Osteoblast (primary cell): ENCODE measurements around the gene RHOU. TPM values are rescaled to one million over a fixed set of nuclear protein-coding genes. Genes with fewer than 3 reads are reported as not detected.

Source experiments
- DNase-seq: peaks from one replicate; pipeline ENCODE4 v3.0.0; 2011; ENCODE audit warnings: low spot score, mixed read lengths; ENCODE audit not compliant: insufficient read length; ENCODE audit errors: missing footprints
- H2AFZ ChIP-seq: 2 replicates; pipeline ENCODE4 v1.6.0; 2011; ENCODE audit warnings: mild to moderate bottlenecking, low read length
- H3K27ac ChIP-seq: 2 replicates; pipeline ENCODE4 v1.5.1; 2011; ENCODE audit warnings: mild to moderate bottlenecking, low read depth, low read length, moderate library complexity
- H3K27me3 ChIP-seq: 2 replicates; pipeline ENCODE4 v1.6.0; 2012; ENCODE audit warnings: mild to moderate bottlenecking, control low read depth, inconsistent platforms, low read length, moderate library complexity; ENCODE audit not compliant: insufficient read depth
- H3K36me3 ChIP-seq: 2 replicates; pipeline ENCODE4 v1.5.1; 2011; ENCODE audit warnings: mild to moderate bottlenecking, low read length, control low read depth, moderate library complexity; ENCODE audit not compliant: insufficient read depth
- H3K4me1 ChIP-seq: 2 replicates; pipeline ENCODE4 v1.5.1; 2011; ENCODE audit warnings: mild to moderate bottlenecking, low read length, control low read depth, moderate library complexity; ENCODE audit not compliant: insufficient read depth
- H3K4me2 ChIP-seq: 2 replicates; pipeline ENCODE4 v1.6.0; 2011; ENCODE audit warnings: mild to moderate bottlenecking, low read length; ENCODE audit not compliant: insufficient read depth
- H3K4me3 ChIP-seq: fragments of 200-600 bp; sonication (generic); 3 replicates; pipeline ENCODE4 v1.5.1; 2012; ENCODE audit warnings: mild to moderate bottlenecking, low read length, inconsistent platforms; ENCODE audit not compliant: insufficient read depth
- H3K79me2 ChIP-seq: 2 replicates; pipeline ENCODE4 v1.6.0; 2012; ENCODE audit warnings: mild to moderate bottlenecking, low read length, control low read depth, inconsistent platforms; ENCODE audit not compliant: insufficient read depth
- H3K9me3 ChIP-seq: 2 replicates; pipeline ENCODE4 v1.5.1; 2011; ENCODE audit warnings: low read depth, low read length, control low read depth
- H4K20me1 ChIP-seq: 2 replicates; pipeline ENCODE4 v1.6.0; 2012; ENCODE audit warnings: mild to moderate bottlenecking, low read length, control low read depth; ENCODE audit not compliant: insufficient read depth
- total RNA-seq: library from RNA; depleted of rRNA; stranded (reverse); fragments of >200 nt; gene quantifications from 2 replicates; pipeline ENCODE4 v1.2.3, GENCODE V29; 2012
- TF ChIP-seq, protein P1 (sequence below): IDR thresholded peaks from 2 replicates; pipeline ENCODE4 v1.5.1; 2011; ENCODE audit warnings: mild to moderate bottlenecking, low read depth, low read length, moderate library complexity; ENCODE audit errors: extremely low read depth

RHOU gene
- total RNA-seq, 1 donor, result 0.72 TPM

DNA sequence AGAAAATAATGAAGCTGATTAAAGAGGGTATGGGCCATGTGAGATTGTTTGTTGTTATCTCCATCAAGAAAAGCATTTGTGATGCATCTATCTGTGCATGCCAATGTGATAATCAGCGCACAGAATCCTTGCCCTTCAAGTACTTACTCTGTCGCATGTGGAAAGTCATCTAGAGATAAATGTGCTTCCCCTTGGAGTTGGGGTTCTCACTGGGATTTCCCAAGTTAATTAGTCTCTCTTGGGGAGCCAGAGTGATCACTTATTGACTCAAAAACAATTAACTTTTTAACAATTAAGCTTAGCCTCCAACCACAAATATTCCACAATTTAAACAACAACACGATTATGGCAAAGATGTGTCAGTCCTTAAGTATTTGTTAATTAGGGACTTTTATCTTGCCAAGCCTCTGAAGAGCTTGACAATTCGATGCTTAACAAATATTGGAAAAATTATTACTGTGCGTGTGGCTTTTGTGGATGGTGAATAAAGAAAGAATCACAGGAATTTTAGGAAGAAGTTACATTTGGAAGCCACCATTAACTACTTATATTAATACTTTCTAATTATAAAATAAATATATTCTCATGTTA lies 17.5 kb downstream of the RHOU start:
- Histone ChIP-seq H3K79me2 (no peaks in the 10 kb centered on the region), H3K9me3 (no peaks in the 10 kb centered on the region), H3K27ac (no peak overlapping the region), H4K20me1 (no peaks in the 10 kb centered on the region), H2AFZ (no peak overlapping the region), H3K4me1 (no peaks in the 10 kb centered on the region), H3K4me2 (no peak overlapping the region), H3K27me3 (no peaks in the 10 kb centered on the region), H3K36me3 (no peaks in the 10 kb centered on the region), H3K4me3 (no peak overlapping the region)
- DNase-seq, result no peak
- TF ChIP-seq, protein P1, sequence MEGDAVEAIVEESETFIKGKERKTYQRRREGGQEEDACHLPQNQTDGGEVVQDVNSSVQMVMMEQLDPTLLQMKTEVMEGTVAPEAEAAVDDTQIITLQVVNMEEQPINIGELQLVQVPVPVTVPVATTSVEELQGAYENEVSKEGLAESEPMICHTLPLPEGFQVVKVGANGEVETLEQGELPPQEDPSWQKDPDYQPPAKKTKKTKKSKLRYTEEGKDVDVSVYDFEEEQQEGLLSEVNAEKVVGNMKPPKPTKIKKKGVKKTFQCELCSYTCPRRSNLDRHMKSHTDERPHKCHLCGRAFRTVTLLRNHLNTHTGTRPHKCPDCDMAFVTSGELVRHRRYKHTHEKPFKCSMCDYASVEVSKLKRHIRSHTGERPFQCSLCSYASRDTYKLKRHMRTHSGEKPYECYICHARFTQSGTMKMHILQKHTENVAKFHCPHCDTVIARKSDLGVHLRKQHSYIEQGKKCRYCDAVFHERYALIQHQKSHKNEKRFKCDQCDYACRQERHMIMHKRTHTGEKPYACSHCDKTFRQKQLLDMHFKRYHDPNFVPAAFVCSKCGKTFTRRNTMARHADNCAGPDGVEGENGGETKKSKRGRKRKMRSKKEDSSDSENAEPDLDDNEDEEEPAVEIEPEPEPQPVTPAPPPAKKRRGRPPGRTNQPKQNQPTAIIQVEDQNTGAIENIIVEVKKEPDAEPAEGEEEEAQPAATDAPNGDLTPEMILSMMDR, result no peak

DNA sequence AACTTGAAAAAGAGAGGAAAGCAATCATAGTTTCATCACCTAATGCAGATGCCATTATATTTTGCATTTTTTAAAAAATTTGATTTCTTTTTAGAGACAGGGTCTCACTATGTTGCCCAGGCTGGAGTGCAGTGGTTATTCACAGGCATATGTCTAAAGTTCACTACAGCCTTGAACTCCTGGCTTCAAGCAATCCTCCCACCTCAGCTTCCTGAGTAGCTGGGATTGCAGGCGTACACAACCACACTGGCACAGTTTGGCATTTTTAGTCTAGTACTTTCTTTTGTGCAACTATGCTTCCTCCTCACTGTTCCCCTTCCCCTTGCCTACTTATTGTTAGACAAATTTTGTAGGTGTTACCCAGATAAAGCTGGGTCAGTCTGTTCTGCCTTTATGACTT lies 18.0 kb downstream of the RHOU start:
- Histone ChIP-seq H3K27ac (no peak overlapping the region), H3K4me3 (no peak overlapping the region), H3K79me2 (no peaks in the 10 kb centered on the region), H3K4me2 (no peak overlapping the region), H3K4me1 (no peaks in the 10 kb centered on the region), H2AFZ (no peak overlapping the region), H3K27me3 (no peaks in the 10 kb centered on the region), H4K20me1 (no peaks in the 10 kb centered on the region), H3K36me3 (no peaks in the 10 kb centered on the region), H3K9me3 (no peaks in the 10 kb centered on the region)
- no peak for DNase-seq
- TF ChIP-seq, protein P1, result no peak

DNA sequence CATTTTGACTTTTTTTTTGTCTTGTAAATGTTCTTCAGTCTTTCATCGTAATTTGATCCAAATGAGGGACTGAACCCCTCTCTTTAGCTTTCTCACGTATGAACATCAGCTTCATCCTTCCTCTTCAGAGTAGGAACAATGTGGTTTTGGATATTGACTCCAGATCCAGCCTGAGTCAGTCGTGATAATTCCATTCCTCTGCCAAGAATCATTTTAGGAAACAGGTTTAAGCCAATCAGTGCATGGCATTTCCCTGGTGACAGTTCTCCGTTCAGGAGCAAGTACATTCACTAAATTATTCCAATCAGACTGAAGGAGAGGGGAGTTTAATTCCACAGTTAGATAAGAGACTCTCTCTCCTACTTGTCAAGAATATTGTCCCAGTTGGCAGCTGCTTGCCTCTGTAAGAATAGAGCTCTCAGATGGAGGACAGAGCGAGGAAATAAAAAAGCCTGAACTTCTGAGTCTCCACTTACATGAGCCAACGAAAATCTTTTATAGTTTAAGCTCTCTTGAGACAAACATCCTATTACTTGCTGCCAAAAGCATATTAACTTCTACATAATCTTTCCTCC lies 18.6 kb downstream of the RHOU start:
- no peak for DNase-seq
- no peaks in the 10 kb centered on the region for H3K79me2 ChIP-seq

DNA sequence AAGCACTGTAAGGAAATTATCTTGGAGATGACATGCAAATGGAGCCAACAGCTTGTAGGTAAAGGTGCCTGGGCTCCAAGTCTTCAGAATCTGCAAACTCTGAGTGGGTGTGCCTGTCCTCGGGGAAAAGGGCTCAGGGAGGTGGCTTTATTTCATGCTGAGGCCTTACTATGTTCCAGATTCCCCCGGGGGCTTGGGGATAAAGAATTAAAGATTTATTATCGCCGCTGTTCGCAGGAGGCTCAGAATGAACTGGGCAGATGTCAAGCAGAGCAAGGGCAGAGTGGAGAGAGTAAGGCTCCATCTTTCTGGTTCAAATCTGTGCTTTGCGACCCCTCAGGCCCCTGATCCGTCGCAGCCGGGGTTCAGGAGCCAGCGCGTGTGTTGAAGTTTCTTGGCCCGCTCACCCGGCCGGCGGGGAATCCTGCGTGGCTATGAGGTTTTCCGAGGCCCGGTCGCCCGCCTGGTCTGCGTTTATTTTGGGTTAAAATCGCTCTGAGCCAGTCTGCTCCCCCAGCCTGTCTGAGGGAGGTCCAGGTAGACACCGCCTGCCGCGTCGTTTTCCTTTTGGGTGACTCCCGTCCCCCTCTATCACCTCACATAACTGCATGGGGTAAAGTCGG lies 19.5 kb downstream of the RHOU start:
- H3K4me1 ChIP-seq, result no peaks in the 10 kb centered on the region
- no peaks in the 10 kb centered on the region for H3K9me3 ChIP-seq
- H3K36me3 ChIP-seq, result no peaks in the 10 kb centered on the region
- no peaks in the 10 kb centered on the region for H3K27me3 ChIP-seq
- H3K79me2 ChIP-seq, result no peaks in the 10 kb centered on the region
- no peak overlapping the region for H3K4me2 ChIP-seq
- no peak for DNase-seq
- TF ChIP-seq, protein P1, result no peak
- no peaks in the 10 kb centered on the region for H4K20me1 ChIP-seq
- no peak overlapping the region for H3K4me3 ChIP-seq
- H2AFZ ChIP-seq, result no peak overlapping the region
- no peak overlapping the region for H3K27ac ChIP-seq

More for the DNA sequence above, 18.6 kb downstream of the RHOU start:
- no peaks in the 10 kb centered on the region for H3K36me3 ChIP-seq
- H2AFZ ChIP-seq, result no peak overlapping the region
- H3K4me3 ChIP-seq, result no peak overlapping the region
- H3K4me2 ChIP-seq, result no peak overlapping the region
- no peaks in the 10 kb centered on the region for H3K27me3 ChIP-seq
- H3K9me3 ChIP-seq, result no peaks in the 10 kb centered on the region
- no peaks in the 10 kb centered on the region for H3K4me1 ChIP-seq
- no peak overlapping the region for H3K27ac ChIP-seq
- no peaks in the 10 kb centered on the region for H4K20me1 ChIP-seq
- TF ChIP-seq, protein P1, result no peak
